Gastroesophageal sphincter (tissue), 4 donors: ENCODE data around the gene DDX10. TPM values are rescaled to one million over a fixed set of nuclear protein-coding genes. Genes with fewer than 3 reads are reported as not detected.

Experiments
- ATAC-seq: fragments of 150-250 bp; one replicate; pipeline ENCODE4 v1.9.1; 2016; ENCODE audit warnings: mild to moderate bottlenecking, moderate library complexity
- H3K27ac ChIP-seq, 4 donors: fragments of 200-600 bp; sonication (generic) in 3 of 4; 1 replicate in 3 of 4; 2 replicates in 1 of 4; pipeline ENCODE4 v1.5.1; 2016 to 2019
- H3K27me3 ChIP-seq: fragments of 200-600 bp; sonication (generic); one replicate; pipeline ENCODE4 v1.5.1; 2019
- H3K36me3 ChIP-seq, 2 donors: fragments of 200-600 bp; sonication (generic); one replicate each; pipeline ENCODE4 v1.5.1; 2019; ENCODE audit warnings: control low read depth in 1 of 2
- H3K4me1 ChIP-seq, 3 donors: fragments of 200-600 bp; sonication (generic); 1 replicate in 2 of 3; 2 replicates in 1 of 3; pipeline ENCODE4 v1.5.1; 2016 to 2019; ENCODE audit warnings: control low read depth in 2 of 3
- H3K4me3 ChIP-seq, 2 donors: fragments of 200-600 bp; sonication (generic); one replicate each; pipeline ENCODE4 v1.5.1; 2019; ENCODE audit warnings: mild to moderate bottlenecking in 1 of 2, moderate library complexity in 1 of 2
- H3K9me3 ChIP-seq, 3 donors: fragments of 200-600 bp; sonication (generic); one replicate each; pipeline ENCODE4 v1.5.1; 2017 to 2019; ENCODE audit warnings: control low read depth in 2 of 3
- EP300 ChIP-seq: sonication (generic); formaldehyde crosslinking; IDR thresholded peaks from one replicate; pipeline ENCODE4 v1.6.1; 2017; ENCODE audit warnings: antibody characterized with exemption, mild to moderate bottlenecking
- POLR2A ChIP-seq, 2 donors: fragments of 450-650 bp; IDR thresholded peaks; one replicate each; pipeline ENCODE4 v1.6.1; 2017; ENCODE audit warnings: antibody characterized with exemption in 2 of 2, mild to moderate bottlenecking in 2 of 2, moderate library complexity in 1 of 2
- POLR2AphosphoS5 ChIP-seq: sonication (generic); formaldehyde crosslinking; IDR thresholded peaks from one replicate; pipeline ENCODE4 v1.6.1; 2017; ENCODE audit warnings: antibody characterized with exemption
- WGBS, 2 donors: methylation state at CpG; one replicate each; pipeline ENCODE4 v1.1.5; 2018; ENCODE audit warnings: low coverage in 1 of 2; 5-methylcytosine and 5-hydroxymethylcytosine counted together
- total RNA-seq, 4 donors: library from RNA; depleted of rRNA; stranded (reverse); fragments of >200 nt; gene quantifications; one replicate each; pipeline ENCODE4 v1.1.0, GENCODE V29; 2016
- TF ChIP-seq, protein P1 (sequence below), 4 experiments: fragments of 200-600 bp in 2 of 4; fragments of 450-650 bp in 2 of 4; sonication (generic) in 1 of 4; IDR thresholded peaks; one replicate each; pipeline ENCODE4 v1.5.1; 2017 to 2019; ENCODE audit warnings: antibody characterized with exemption in 4 of 4, mild to moderate bottlenecking in 2 of 4, moderate library complexity in 2 of 4

The DDX10 gene
- total RNA-seq, 4 donors from 2014 or later, result 16.3 to 44.8 (median 22.5) TPM

DNA sequence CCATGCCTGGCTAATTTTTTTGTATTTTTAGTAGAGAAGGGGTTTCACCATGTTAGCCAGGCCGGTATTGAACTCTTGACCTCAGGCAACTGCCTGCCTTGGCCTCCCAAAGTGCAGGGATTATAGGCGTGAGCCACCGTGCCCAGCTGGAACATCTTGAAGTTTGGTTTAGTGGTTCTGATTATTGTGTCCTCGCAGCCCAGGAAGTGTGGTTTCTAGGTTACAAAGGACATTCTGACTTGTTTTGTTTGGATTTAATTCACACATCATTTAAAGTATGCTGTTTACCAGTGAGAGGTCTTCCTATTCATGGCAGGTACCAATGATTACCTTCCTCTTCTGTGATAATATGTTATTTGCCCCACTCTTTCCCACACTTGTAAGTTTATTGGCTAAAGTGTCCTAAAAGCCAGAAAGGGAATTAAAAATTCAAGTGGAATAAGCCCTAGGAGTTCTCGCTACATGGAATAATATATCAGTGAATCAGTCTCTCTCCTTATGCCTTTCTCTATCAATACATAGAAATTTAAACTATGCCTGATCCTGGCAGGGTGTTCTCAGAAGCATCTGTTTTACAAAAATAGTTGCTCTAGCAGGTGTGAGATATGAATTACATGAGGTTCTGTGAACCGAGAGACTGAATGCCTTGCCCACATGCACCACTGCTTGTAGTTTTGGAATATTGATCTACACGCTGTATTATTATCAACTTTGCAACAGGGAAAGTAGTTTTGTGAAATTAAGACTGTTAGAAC is 263.1 kb downstream of the DDX10 start:
- WGBS, 2 donors, result 84 to 95% methylated on average over 3 to 7 of the region's 7 CpGs
- TF ChIP-seq POLR2A (IDR thresholded peaks at IDR 0.05) (no peak), POLR2AphosphoS5 (no peak), EP300 (no peak)
- TF ChIP-seq, protein P1, sequence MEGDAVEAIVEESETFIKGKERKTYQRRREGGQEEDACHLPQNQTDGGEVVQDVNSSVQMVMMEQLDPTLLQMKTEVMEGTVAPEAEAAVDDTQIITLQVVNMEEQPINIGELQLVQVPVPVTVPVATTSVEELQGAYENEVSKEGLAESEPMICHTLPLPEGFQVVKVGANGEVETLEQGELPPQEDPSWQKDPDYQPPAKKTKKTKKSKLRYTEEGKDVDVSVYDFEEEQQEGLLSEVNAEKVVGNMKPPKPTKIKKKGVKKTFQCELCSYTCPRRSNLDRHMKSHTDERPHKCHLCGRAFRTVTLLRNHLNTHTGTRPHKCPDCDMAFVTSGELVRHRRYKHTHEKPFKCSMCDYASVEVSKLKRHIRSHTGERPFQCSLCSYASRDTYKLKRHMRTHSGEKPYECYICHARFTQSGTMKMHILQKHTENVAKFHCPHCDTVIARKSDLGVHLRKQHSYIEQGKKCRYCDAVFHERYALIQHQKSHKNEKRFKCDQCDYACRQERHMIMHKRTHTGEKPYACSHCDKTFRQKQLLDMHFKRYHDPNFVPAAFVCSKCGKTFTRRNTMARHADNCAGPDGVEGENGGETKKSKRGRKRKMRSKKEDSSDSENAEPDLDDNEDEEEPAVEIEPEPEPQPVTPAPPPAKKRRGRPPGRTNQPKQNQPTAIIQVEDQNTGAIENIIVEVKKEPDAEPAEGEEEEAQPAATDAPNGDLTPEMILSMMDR (IDR thresholded peaks at IDR 0.05), result no peak
- Histone ChIP-seq H3K36me3 (no peaks in the 10 kb centered on the region), H3K9me3 (no peaks in the 10 kb centered on the region), H3K4me3 (no peak overlapping the region), H3K27ac (no peak overlapping the region), H3K27me3 (no peaks in the 10 kb centered on the region), H3K4me1 (peaks cover 0 to 13% (median 0%) of the 10 kb centered on the region in 3 donors)
- ATAC-seq, result no peak

DNA sequence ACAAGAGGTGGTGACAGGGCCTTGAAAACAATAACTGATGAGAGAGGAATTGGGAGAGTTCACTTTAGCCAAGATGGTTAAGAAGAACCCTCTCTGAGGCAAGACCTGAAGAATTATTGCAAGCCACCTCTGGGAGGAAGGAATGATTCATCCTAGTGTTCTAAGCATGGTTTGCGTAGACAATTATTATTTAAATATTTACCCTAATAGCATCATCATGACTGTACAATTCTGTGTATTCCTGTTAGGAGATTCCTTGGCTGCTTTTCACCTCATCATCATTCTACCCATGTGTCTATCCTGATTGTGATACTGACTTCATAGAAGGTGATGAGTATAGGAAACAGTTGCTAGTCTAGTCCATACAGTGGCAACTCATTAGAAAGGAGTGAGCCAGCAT is 264.4 kb downstream of the DDX10 start:
- Histone ChIP-seq H3K4me1 (peaks cover 0 to 13% (median 0%) of the 10 kb centered on the region in 3 donors), H3K27me3 (no peaks in the 10 kb centered on the region), H3K27ac (no peak overlapping the region), H3K36me3 (no peaks in the 10 kb centered on the region), H3K4me3 (no peak overlapping the region), H3K9me3 (no peaks in the 10 kb centered on the region)
- WGBS, 2 donors, result 55 to 70% methylated on average over 1 of the region's 1 CpG
- no peak for ATAC-seq
- TF ChIP-seq, protein P1 (IDR thresholded peaks at IDR 0.05), result no peak
- TF ChIP-seq POLR2A (IDR thresholded peaks at IDR 0.05), result no peak
- no peak for TF ChIP-seq POLR2AphosphoS5
- TF ChIP-seq EP300, result no peak

DNA sequence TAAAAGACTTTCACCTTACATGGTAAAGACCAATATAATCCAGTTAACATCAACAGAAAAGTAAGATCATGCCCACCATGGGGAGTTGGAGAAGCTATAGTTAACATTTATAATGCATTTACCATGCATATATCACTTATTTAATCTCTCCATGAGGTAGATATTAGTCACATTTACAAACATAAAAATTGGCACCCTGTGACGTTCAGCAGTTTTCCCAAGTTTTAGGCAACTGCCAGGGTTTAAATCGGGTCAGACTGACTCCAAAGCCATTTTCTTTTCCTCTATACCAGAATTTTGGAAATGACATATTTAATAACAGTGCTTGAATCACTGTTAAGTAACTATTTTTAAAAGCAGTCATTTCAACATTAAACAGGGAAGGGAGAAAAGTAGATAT is 266.3 kb downstream of the DDX10 start:
- 51 to 75% methylated on average over 2 of the region's 2 CpGs for WGBS, 2 donors
- Histone ChIP-seq H3K9me3 (no peaks in the 10 kb centered on the region), H3K4me1 (peaks cover 0 to 12% (median 0%) of the 10 kb centered on the region in 3 donors), H3K27ac (no peak overlapping the region), H3K4me3 (no peak overlapping the region), H3K36me3 (no peaks in the 10 kb centered on the region), H3K27me3 (no peaks in the 10 kb centered on the region)
- TF ChIP-seq POLR2A (IDR thresholded peaks at IDR 0.05) (no peak), POLR2AphosphoS5 (no peak), EP300 (no peak)
- TF ChIP-seq, protein P1 (IDR thresholded peaks at IDR 0.05), result no peak
- ATAC-seq, result no peak

DNA sequence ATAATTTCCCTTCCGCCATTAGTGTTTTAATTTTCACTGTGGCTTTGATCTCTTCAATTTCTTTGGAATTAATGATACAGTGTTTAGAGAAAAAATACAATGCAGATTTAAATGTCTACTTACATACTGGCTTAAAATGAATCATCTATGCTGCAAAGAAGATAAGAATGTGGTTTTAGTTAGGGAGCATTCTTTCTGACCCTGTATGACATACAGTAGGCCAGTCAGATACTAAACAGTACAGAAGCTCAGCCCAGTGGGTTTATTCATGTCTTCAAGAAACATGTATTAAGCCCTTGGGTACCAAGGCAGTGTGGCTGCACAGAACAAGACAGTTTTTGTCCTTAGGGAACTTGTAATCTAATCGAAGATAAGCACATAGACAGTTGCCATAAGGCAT is 268.8 kb downstream of the DDX10 start:
- WGBS, 2 donors, result 97 to 100% methylated on average over 1 to 2 of the region's 2 CpGs
- Histone ChIP-seq H3K36me3 (no peaks in the 10 kb centered on the region), H3K27ac (no peak overlapping the region), H3K9me3 (no peaks in the 10 kb centered on the region), H3K4me3 (no peak overlapping the region), H3K27me3 (no peaks in the 10 kb centered on the region), H3K4me1 (no peaks in the 10 kb centered on the region)
- no peak for TF ChIP-seq POLR2AphosphoS5
- TF ChIP-seq, protein P1 (IDR thresholded peaks at IDR 0.05), result no peak
- TF ChIP-seq EP300, result no peak
- no peak for ATAC-seq

DNA sequence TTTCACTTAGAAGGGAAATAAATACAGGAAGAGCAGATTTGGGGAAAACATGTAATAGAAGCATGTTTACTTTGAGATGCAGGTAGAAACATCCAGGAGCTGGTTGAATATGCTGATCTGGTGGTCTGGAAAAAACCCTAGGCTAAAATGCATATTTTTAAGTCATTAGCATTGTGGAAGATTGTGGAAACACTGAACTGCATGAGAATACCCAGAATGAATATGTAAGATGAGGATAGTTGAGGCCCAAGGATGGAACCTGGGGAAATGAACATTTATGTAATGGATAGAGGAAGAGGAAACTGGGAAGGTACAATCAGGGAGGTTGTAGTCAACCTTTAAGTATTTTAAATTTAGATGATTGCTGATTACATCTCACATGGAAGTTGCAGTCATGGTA is 269.4 kb downstream of the DDX10 start:
- Histone ChIP-seq H3K27ac (no peak overlapping the region), H3K27me3 (no peaks in the 10 kb centered on the region), H3K4me3 (no peak overlapping the region), H3K9me3 (no peaks in the 10 kb centered on the region), H3K4me1 (no peaks in the 10 kb centered on the region), H3K36me3 (no peaks in the 10 kb centered on the region)
- no peak for ATAC-seq
- TF ChIP-seq, protein P1 (IDR thresholded peaks at IDR 0.05), result no peak
